Hematopoietic multipotent progenitor cell treated with erythropoietin and hydrocortisone succinate and interleukin-3 and kit ligand, for 8 days (in vitro differentiated cells): ENCODE results near the gene ARF1.
A peak's percentile ranks its signal among the peaks of the same experiment; 100 is the strongest.

Experiments used
- DNase-seq: peaks from one replicate; pipeline ENCODE4 v3.0.0-alpha.2; 2015

ARF1 gene

GRCh38 chr1:228071839-228072657 lies 10.5 kb upstream of the ARF1 start:
- no peak for DNase-seq

- no peak for DNase-seq
Observed at GRCh38 chr1:228072658-228073043, 9.9 kb upstream of the ARF1 start.

- no peak for DNase-seq
Observed at GRCh38 chr1:228073061-228073856, 9.2 kb upstream of the ARF1 start.

- DNase-seq: no peak
Observed at GRCh38 chr1:228073857-228074545, 8.5 kb upstream of the ARF1 start.

GRCh38 chr1:228074954-228075730 lies 7.4 kb upstream of the ARF1 start:
- no peak for DNase-seq

- no peak for DNase-seq
Observed at GRCh38 chr1:228075801-228076271, 6.7 kb upstream of the ARF1 start.

GRCh38 chr1:228076796-228077430 lies 5.6 kb upstream of the ARF1 start:
- DNase-seq: no peak

- DNase-seq: no peak
Observed at GRCh38 chr1:228077565-228078330, 4.8 kb upstream of the ARF1 start.

GRCh38 chr1:228079013-228079412 lies 3.5 kb upstream of the ARF1 start:
- no peak for DNase-seq

- no peak for DNase-seq
Observed at GRCh38 chr1:228079601-228080263, 2.8 kb upstream of the ARF1 start.

- DNase-seq: no peak
Observed at GRCh38 chr1:228081144-228081543, 1.4 kb upstream of the ARF1 start.

GRCh38 chr1:228081578-228082213 lies 812 bp upstream of the ARF1 start:
- DNase-seq: peak; percentile 29

GRCh38 chr1:228082918-228083870 lies 686 bp downstream of the ARF1 start:
- DNase-seq: no peak

- DNase-seq: no peak
Observed at GRCh38 chr1:228083871-228084278, 1.4 kb downstream of the ARF1 start.

- DNase-seq: peak; percentile 34
Observed at GRCh38 chr1:228084325-228084724, 1.8 kb downstream of the ARF1 start.

GRCh38 chr1:228084797-228085196 lies 2.3 kb downstream of the ARF1 start:
- no peak for DNase-seq

- DNase-seq: peak; percentile 88
Observed at GRCh38 chr1:228085287-228085951, 2.9 kb downstream of the ARF1 start.

GRCh38 chr1:228087771-228088251 lies 5.3 kb downstream of the ARF1 start:
- DNase-seq: peak; percentile 59
